PC-3 (cell line): ENCODE results near the gene NR4A3. TPM values are rescaled to one million over a fixed set of nuclear protein-coding genes. Genes with fewer than 3 reads are reported as not detected.

ENCODE experiments used
- ATAC-seq: fragments of 200-7000 bp; cut with Tn5 transposase; 2 replicates; pipeline ENCODE4 v1.9.1; 2020; ENCODE audit warnings: mild to moderate bottlenecking, moderate library complexity
- BruUV-seq: library from RNA; stranded (reverse); fragments of 400-500 nt; replicated peaks from 2 replicates; lab custom pipeline; 2021; lab: Mats Ljungman, UMichigan
- CTCF ChIA-PET: fragments of 300-600 bp; sonication (Branson Sonifier 250); formaldehyde crosslinking; loops from one replicate; lab custom pipeline; 2022; ENCODE audit warnings: antibody characterized with exemption; lab: Charles Lee
- POLR2A ChIA-PET: fragments of 300-600 bp; sonication (Branson Sonifier 250); formaldehyde crosslinking; loops from one replicate; lab custom pipeline; 2022; ENCODE audit warnings: antibody characterized with exemption; ENCODE audit not compliant: unreplicated experiment; lab: Charles Lee
- DNase-seq: peaks from one replicate; pipeline ENCODE4 v3.0.0-alpha.2; 2015
- H2AFZ ChIP-seq: fragments of 300-600 bp; sonication (generic); 2 replicates; pipeline ENCODE4 v1.6.0; 2016; ENCODE audit warnings: antibody characterized with exemption, low read length
- H3F3A ChIP-seq: fragments of 300-600 bp; sonication (generic); one replicate; pipeline ENCODE4 v1.6.0; 2017; ENCODE audit warnings: antibody characterized with exemption, low read length, control low read depth, mild to moderate bottlenecking; ENCODE audit not compliant: unreplicated experiment
- H3K27ac ChIP-seq: fragments of 300-600 bp; sonication (generic); 2 replicates; pipeline ENCODE4 v1.5.1; 2016; ENCODE audit warnings: mild to moderate bottlenecking, low read length
- H3K27me3 ChIP-seq: fragments of 300-600 bp; sonication (generic); 2 replicates; pipeline ENCODE4 v1.6.1; 2016; ENCODE audit warnings: low read length, mixed read lengths
- H3K36me3 ChIP-seq: fragments of 300-600 bp; sonication (generic); 2 replicates; pipeline ENCODE4 v1.6.1; 2016; ENCODE audit warnings: low read depth, mixed run types, low read length, mixed read lengths
- H3K4me1 ChIP-seq: fragments of 300-600 bp; sonication (generic); 2 replicates; pipeline ENCODE4 v1.5.1; 2016; ENCODE audit warnings: low read length; ENCODE audit not compliant: insufficient read depth
- H3K4me2 ChIP-seq: fragments of 300-600 bp; sonication (generic); 2 replicates; pipeline ENCODE4 v1.6.0; 2016; ENCODE audit warnings: low read length
- H3K4me3 ChIP-seq: fragments of 300-600 bp; sonication (generic); 2 replicates; pipeline ENCODE4 v1.5.1; 2016; ENCODE audit warnings: mild to moderate bottlenecking, low read length, mixed read lengths
- H3K79me2 ChIP-seq: fragments of 300-600 bp; sonication (generic); 2 replicates; pipeline ENCODE4 v1.6.1; 2017; ENCODE audit warnings: low read length, mixed read lengths
- H3K9ac ChIP-seq: fragments of 300-600 bp; sonication (generic); 2 replicates; pipeline ENCODE4 v1.6.0; 2016; ENCODE audit warnings: mild to moderate bottlenecking, low read length
- H3K9me2 ChIP-seq: fragments of 300-600 bp; sonication (generic); replicated peaks from 2 replicates; pipeline ENCODE4 v1.6.1; 2016; ENCODE audit warnings: mixed run types, low read length, mixed read lengths
- H3K9me3 ChIP-seq: fragments of 300-600 bp; sonication (generic); 2 replicates; pipeline ENCODE4 v1.6.1; 2016; ENCODE audit warnings: low read length, mixed read lengths
- H4K20me1 ChIP-seq: fragments of 300-600 bp; sonication (generic); 2 replicates; pipeline ENCODE4 v1.6.1; 2016; ENCODE audit warnings: low read length, mixed read lengths
- CTCF ChIP-seq: fragments of 300-600 bp; sonication (generic); conservative IDR thresholded peaks from 2 replicates; pipeline ENCODE4 v1.5.1; 2017; ENCODE audit warnings: antibody characterized with exemption, low read depth, mild to moderate bottlenecking, low read length
- EZH2 ChIP-seq: fragments of 300-600 bp; sonication (generic); IDR thresholded peaks from one replicate; pipeline ENCODE4 v1.6.1; 2017; ENCODE audit warnings: antibody characterized with exemption, mild to moderate bottlenecking, low read length; ENCODE audit not compliant: unreplicated experiment
- EZH2phosphoT487 ChIP-seq: fragments of 300-600 bp; sonication (generic); IDR thresholded peaks from 2 replicates; pipeline ENCODE4 v1.6.1; 2018; ENCODE audit warnings: mild to moderate bottlenecking, antibody characterized with exemption, low read length, borderline replicate concordance
- intact Hi-C: fragments of 100-400 bp; cut with micrococcal nuclease; formaldehyde crosslinking; loops from 2 replicates; pipeline ENCODE4 v1.9.0; 2023
- total RNA-seq: library from RNA; depleted of rRNA; stranded (reverse); fragments of >200 nt; gene quantifications from 2 replicates; pipeline ENCODE4 v1.2.3, GENCODE V29; 2014

NR4A3 gene
- total RNA-seq, 1 experiment from 2014 or later = 0.77 TPM

GRCh38 chr9:99833735-99834134 is 12.1 kb downstream of the NR4A3 start:
- no peak overlapping the region for H3K4me2 ChIP-seq
- no peaks in the 10 kb centered on the region for H3F3A ChIP-seq
- no peak for TF ChIP-seq CTCF
- TF ChIP-seq EZH2phosphoT487 = no peak
- TF ChIP-seq EZH2 = no peak
- no peak for ATAC-seq
- H3K9ac ChIP-seq = no peak overlapping the region
- DNase-seq = no peak
- no peaks in the 10 kb centered on the region for H3K27me3 ChIP-seq
- intact Hi-C loops = no loop called here
- H3K27ac ChIP-seq = no peak overlapping the region
- no peaks in the 10 kb centered on the region for H3K9me2 ChIP-seq
- POLR2A ChIA-PET = no interaction called here
- no peaks in the 10 kb centered on the region for H3K4me1 ChIP-seq
- H4K20me1 ChIP-seq = no peaks in the 10 kb centered on the region
- no TSS peak for BruUV-seq
- H3K9me3 ChIP-seq = no peaks in the 10 kb centered on the region
- H3K4me3 ChIP-seq = no peak overlapping the region
- CTCF ChIA-PET = no interaction called here
- H3K79me2 ChIP-seq = no peaks in the 10 kb centered on the region
- H3K36me3 ChIP-seq = no peaks in the 10 kb centered on the region
- no peak overlapping the region for H2AFZ ChIP-seq

- TF ChIP-seq CTCF (no peak), EZH2phosphoT487 (no peak), EZH2 (no peak)
- H3K4me3 ChIP-seq = no peak overlapping the region
- H3K9me3 ChIP-seq = no peaks in the 10 kb centered on the region
- intact Hi-C loops = no loop called here
- no peaks in the 10 kb centered on the region for H3F3A ChIP-seq
- no peaks in the 10 kb centered on the region for H4K20me1 ChIP-seq
- no peak overlapping the region for H3K9ac ChIP-seq
- H3K36me3 ChIP-seq = no peaks in the 10 kb centered on the region
- H3K27me3 ChIP-seq = no peaks in the 10 kb centered on the region
- ATAC-seq (no peak), DNase-seq (no peak)
- CTCF ChIA-PET = no interaction called here
- no peaks in the 10 kb centered on the region for H3K9me2 ChIP-seq
- no peaks in the 10 kb centered on the region for H3K4me1 ChIP-seq
- H3K4me2 ChIP-seq = no peak overlapping the region
- POLR2A ChIA-PET = no interaction called here
- no peaks in the 10 kb centered on the region for H3K79me2 ChIP-seq
- no peak overlapping the region for H3K27ac ChIP-seq
- no TSS peak for BruUV-seq
- no peak overlapping the region for H2AFZ ChIP-seq
Observed at GRCh38 chr9:99834474-99834873, 12.8 kb downstream of the NR4A3 start.

GRCh38 chr9:99835142-99835541 is 13.5 kb downstream of the NR4A3 start:
- Histone ChIP-seq H3F3A (no peaks in the 10 kb centered on the region), H3K27ac (no peak overlapping the region), H3K27me3 (no peaks in the 10 kb centered on the region), H3K79me2 (no peaks in the 10 kb centered on the region), H3K9me3 (no peaks in the 10 kb centered on the region), H2AFZ (no peak overlapping the region), H3K36me3 (no peaks in the 10 kb centered on the region), H3K4me2 (no peak overlapping the region), H3K4me1 (no peaks in the 10 kb centered on the region), H4K20me1 (no peaks in the 10 kb centered on the region), H3K9ac (no peak overlapping the region), H3K9me2 (no peaks in the 10 kb centered on the region), H3K4me3 (no peak overlapping the region)
- TF ChIP-seq EZH2 (no peak), CTCF (no peak), EZH2phosphoT487 (no peak)
- intact Hi-C loops = no loop called here
- ChIA-PET CTCF (no interaction called here), POLR2A (no interaction called here)
- DNase-seq (no peak), ATAC-seq (no peak)
- BruUV-seq = no TSS peak
